NCI-H128 (cell line): ENCODE data around the gene SPATA33.

Experiments used
- DNase-seq: peaks from one replicate; lab custom pipeline; 2025; ENCODE audit not compliant: unreplicated experiment; lab: John Stamatoyannopoulos, UW

Gene SPATA33

DNA sequence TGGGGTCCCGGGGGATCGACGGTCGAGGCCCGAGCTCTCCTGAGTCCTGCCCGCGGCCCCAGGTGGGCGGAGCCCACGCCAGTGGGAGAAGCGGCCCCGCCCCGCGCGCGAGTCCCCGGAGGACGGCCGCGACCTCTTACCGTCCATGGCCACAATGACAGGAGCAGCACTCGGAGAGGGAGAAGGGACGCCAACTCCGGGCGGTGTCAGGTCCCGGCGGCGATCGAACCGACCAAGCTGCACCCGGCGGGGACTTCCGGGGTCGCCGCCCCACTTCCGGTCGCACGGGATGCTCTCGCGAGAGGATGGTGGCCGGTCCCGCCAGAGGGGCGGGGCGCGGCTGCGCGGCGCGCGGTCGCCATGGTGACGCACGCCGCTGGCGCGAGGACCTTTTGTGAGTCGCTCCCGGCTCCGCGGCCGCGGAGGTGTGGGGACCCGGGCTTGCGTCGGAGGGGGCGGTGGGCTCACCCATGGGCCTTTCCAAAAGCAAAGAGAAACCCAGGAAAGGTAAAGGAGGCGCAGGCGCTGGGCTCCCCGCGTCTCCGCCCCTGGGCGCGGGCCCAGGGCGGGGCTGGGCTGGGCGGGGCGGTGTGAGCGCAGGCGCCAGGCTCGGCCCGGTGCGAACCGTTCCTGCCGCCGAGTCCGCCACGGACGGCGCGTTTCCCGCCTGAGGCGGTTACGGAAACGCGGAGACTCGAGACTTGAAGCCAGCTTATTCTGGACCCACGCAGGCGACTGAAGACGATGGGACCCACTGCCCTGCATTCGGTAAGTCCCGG, at the start of gene SPATA33, which contains the start of gene CHMP1A:
Gene SPATA33, plus strand, starts transcription at position 395 of the 779 bp plus-strand sequence. Its CDS starts 76 bp downstream, at position 471.
Gene CHMP1A, minus strand, starts transcription at position 267 of the 779 bp plus-strand sequence. Its CDS starts 120 bp downstream, at position 147.
- peak; percentile 55 for DNase-seq

DNA sequence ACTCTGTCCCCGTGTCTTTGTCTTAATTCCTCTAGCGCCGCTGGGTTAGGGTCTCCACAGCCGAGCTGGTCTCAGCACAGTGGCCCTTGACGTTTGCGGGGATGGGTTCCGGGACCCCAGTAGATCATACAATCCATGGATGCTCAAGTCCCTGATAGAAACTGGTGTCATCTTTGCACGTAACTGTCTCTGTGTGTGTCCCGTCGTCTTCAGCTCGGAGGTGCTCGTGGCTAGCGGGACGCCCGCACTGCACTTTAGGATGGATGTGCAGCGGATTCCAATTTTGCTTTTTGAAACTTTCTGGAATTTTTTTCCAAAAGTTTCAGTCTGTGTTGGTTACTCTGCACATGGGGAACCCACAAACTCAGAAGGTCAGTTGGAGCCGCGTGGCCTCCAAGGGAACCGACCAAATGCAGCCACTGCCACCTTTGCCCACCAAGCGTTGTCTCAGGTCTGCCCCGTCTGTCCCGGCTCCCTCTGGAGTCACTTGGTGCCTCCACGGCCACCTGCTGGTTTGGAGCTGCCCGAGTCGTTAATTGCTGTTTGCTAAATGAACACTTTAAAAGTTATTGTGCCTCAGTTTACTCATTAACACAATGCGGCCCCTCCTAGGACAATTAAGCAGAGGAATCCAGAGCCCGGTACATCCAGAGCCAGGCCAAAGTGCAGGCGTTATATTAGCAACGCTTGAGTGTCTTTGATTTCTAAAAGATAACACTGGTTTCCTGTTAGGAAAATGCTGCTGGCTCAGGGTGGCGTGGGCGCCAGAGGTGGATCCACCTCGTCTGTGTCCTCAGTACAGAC, 49.5 kb upstream of the SPATA33 start:
- no peak for DNase-seq

DNA sequence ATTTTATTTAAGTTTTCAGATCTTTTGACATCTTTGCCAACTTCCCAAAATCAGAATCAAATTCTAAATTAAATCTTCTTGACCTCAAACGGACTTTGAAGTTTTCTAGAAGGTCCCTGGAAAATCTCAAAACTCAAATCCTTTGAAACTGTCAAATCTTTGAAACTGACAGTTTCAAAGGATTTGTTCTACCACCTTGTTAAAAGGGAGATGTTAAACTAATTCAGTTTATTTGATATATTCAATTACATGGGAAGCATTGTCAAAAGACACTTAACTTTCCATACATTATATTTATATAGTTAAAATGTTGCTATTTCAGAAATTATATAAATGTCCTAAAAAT, 47.6 kb upstream of the SPATA33 start:
- no peak for DNase-seq

DNA sequence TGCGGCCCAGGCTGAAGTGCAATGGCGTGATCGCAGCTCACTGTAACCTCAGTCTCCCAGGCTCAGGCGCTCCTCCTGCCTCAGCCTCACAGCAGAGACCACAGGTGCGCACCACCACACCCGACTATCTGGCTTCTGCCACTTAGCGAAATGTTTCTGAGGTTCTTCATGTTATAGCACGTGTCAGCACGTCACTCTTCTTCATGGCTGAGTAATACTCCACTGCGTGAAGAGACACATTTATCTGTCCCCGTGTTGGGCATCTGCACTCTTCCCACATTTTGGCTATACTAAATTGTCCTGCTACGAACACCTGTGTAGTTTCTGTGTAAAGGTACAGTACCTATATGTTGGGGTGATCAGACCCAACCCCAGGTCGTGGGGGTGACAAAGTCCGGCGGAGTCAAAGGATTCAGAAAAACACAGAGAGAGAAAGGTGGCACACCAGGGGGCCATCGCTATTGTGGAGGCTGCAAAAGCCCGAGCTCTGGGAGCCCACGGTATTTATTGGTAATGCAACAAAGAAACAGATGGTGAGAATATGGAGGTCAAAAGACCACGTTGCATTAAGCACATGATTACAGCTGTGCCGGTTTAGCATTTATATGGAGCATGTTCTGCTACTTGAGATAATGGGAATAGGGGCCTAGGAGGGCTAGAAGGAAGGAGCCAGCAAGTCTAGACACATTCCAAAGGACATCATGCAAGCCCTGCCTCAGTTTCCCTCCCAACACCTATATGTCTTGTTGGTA, 45.0 kb upstream of the SPATA33 start:
- no peak for DNase-seq

DNA sequence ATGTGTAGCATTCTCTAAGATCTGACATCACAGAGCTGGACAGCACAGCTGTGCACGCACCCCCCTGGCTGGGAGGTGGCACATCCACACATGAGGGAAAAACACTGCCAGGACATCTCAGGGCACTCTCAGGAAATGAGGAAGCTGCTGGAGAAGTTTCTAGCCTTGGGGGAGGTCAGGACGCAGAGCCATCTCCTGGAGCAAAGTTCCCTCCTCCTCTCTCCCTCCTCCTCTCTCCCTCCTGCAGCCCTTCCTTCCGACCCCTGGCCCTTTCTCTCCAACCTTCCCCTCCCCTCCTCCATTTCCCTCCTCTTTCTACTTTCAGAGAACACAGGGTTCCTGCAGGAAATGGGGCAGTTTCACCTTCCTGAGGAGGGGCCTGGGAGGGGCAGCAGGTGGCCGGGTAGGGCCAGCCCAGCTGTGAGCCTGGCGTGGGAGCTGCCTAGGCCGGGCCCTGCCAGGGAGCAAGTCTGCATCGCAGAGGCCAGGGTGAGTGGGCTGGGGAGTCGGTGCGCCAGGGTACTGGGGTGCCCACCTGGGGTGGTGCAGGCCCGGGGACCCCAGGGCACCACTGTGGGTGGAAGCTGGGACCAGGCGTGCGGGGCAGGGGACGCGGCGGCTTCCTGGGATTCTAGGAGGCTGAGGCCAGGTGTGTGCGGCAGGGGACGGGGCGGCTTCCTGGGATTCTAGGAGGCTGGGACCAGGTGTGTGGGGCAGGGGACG, 44.2 kb upstream of the SPATA33 start, which contains the start of gene DPEP1:
Gene DPEP1, plus strand, starts transcription at position 412 of the 723 bp plus-strand sequence. CDS start 16,769 bp downstream, outside the sequence.
- DNase-seq: no peak

DNA sequence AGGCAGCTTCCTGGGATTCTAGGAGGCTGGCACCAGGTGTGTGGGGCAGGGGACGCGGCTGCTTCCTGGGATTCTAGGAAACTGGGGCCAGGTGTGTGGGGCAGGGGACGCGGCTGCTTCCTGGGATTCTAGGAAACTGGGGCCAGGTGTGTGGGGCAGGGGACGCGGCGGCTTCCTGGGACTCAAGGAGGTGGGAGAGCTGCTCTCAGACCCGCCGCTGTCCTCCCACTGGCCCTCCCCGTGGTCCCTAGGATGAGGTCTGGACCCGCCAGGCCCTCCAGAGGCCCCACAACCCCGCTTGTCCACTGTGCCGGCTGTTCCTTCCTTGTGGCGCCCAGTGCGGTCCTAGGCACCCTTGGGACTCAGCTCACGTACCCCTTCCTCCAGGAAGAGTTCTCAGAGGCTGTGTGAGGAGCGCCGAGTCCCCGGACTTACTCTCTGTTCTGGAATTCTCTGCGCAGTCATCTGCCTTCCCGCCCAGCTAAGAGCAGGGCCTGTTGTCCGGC, 43.6 kb upstream of the SPATA33 start:
- DNase-seq: no peak

DNA sequence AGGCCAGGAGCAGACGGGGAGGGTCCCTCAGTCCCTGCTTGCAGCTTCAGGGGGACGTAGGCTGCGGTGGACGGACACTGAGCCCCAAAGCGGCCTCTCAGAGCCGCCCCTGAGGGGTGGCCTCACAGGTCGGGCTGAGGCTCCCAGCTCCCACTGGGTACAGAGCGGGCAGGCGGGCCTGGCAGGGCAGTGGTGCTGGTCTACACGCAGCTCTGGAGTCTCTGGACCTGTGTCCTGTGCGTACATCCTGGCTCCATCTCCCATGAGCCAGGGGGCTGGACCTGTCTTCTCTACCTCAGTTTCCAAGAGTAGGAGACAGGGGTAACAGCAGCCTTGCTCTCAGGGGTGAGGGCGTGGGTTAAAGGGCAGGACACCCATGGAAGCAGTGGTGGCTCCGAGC, 42.5 kb upstream of the SPATA33 start:
- no peak for DNase-seq

DNA sequence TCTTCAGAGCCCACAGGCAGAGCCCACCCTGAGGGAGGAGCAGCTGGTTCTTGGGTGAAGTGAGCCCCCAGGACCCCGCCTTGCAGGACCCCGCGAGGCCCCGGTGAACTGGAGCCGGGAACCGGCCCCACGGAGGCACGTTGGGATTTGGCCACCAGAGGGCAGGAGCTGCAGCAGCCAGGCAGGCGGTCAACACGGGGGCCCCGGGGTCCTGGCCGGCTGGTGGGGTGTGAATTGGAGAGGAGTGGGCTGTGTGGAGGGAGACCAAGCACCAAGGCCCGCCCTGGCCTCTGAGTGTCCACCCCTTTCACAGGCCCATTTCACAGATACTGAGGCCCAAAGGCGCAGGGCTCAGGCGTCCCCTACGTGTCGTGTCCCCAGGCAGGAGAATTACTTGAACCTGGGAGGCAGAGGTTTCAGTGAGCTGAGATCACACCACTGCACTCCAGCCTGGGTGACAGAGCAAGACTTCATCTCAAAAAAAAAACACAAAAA, 42.0 kb upstream of the SPATA33 start:
- no peak for DNase-seq

DNA sequence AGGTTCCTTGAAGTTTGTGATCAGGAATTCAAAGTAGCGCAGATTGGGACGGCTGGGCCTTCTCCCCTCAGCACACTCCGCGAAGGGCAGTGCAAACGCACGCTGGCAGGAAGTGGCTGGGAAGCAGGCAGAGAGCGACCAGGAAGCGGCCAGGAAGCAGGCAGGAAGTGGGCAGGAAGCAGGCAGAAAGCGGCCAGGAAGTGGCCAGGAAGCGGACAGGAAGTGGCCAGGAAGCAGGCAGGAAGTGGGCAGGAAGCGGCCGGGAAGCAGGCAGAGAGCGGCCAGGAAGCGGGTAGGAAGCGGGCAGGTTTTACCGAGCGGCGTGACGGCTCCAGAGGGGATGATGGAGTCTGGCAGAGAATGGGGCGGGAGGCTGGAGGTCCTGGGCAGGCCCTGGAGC, 41.0 kb upstream of the SPATA33 start:
- DNase-seq: no peak

DNA sequence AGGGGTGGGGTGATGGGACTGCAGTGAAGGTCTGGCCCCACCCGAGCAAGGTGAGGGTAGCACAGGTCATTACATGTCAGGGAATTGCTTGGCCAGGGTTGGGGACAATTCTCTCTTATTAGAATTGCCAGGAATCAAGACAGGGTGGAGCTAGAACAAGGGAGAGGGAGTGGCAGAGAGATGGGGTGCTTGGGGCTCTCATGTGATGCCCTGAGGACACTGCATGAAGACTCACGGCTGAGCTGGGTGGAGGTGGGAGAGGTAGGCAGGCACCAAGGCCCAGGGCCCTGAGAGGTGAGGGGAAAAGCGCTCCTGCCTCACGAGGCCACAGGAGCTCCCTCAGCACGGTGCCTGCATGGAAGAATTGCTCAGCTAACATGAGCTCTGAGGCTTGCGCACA, 40.6 kb upstream of the SPATA33 start:
- no peak for DNase-seq

GRCh38 chr16:89618109-89618998, 39.3 kb upstream of the SPATA33 start:
- no peak for DNase-seq

DNA sequence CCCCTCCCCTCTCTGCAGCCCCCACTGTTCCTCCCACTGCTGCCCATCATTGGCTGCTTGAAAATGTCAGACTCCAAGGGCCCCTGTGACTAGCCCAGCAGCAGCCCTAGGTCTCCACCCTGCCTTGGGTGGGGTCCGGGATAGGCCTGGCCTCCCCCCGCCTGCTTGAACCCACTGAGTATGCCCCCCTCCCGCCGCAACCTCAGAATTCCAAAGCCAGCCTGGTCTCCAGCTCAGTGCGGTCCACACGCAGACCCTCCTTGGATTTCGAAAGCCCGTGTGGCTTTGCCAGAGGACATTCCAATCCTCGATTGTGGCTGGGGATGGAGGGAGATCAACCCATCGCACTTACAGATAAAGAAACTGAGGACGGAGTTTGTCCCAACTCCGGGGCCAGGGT, 37.8 kb upstream of the SPATA33 start:
- DNase-seq: no peak

- no peak for DNase-seq
Measured at GRCh38 chr16:89620406-89620841, 37.2 kb upstream of the SPATA33 start.

GRCh38 chr16:89621136-89621697, 36.4 kb upstream of the SPATA33 start:
- DNase-seq: no peak

- no peak for DNase-seq
Measured at GRCh38 chr16:89621698-89622409, 35.8 kb upstream of the SPATA33 start.

DNA sequence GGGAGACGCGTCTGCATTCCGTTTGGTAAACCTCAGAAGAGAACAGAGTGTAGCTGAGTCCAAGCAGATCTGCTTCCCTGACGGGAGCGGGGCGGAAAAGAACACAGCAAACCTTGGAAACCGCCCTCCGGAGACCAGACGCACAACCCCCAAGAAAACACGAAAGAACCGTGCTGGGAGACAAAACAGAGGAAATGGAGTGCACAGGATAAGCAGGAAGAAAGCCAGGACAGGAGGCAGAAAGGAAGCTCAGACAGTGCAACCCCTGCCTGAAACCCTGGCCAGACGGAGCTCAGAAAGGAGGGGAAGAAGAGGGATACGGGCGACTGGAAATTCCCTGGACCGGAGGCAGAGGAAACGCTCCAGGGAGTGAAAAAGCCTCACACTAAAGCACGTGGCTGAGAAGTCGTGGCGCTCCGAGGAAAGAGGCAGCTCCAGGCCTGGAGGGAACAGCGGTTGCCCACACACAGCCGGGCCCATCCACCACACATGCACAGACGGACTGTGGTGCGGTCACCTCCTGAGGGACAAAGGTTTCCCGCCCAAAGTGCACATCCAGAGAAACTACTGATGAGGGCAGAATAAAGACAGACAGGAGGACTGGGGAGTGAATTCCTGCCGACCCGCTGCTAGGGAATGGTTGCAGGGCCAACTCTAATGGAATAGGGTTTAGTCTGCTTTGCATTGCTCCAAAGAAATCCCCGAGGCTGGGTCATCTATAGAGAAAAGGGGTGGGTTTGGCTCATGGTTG, 34.0 kb upstream of the SPATA33 start:
- no peak for DNase-seq
